GM08714 (cell line): ENCODE results near the gene NAALADL1.
"Not testable (repeated sequence)": the region's sequence is repeated elsewhere in the genome, so short reads cannot be mapped to it uniquely, and the experiment has no call there.

Experiments used
- H3K4me3 ChIP-seq: fragments of 200-500 bp; sonication (Bioruptor generic); 2 replicates; pipeline ENCODE4 v1.5.1; 2014; ENCODE audit warnings: mild to moderate bottlenecking, low read length, inconsistent platforms
- ZNF274 ChIP-seq: IDR thresholded peaks from 2 replicates; pipeline ENCODE4 v1.6.1; 2012; ENCODE audit warnings: mild to moderate bottlenecking, low read depth, low read length

NAALADL1 gene

GRCh38 chr11:65021003-65021402 lies 37.4 kb downstream of the NAALADL1 start:
- TF ChIP-seq ZNF274, result no peak

GRCh38 chr11:65019824-65020223 lies 38.5 kb downstream of the NAALADL1 start:
- H3K4me3 ChIP-seq, result no peak overlapping the region
- no peak for TF ChIP-seq ZNF274

More at GRCh38 chr11:65021003-65021402, 37.4 kb downstream of the NAALADL1 start:
- H3K4me3 ChIP-seq, result no peak overlapping the region

GRCh38 chr11:65017937-65018336 lies 40.4 kb downstream of the NAALADL1 start:
- H3K4me3 ChIP-seq, result no peak overlapping the region
- TF ChIP-seq ZNF274, result no peak

- no peak overlapping the region for H3K4me3 ChIP-seq
- TF ChIP-seq ZNF274, result no peak
These were observed 41.6 kb downstream of the NAALADL1 start for GRCh38 chr11:65016705-65017104.

- H3K4me3 ChIP-seq, result peak overlapping the region; percentile 80
- TF ChIP-seq ZNF274, result no peak
These were observed 43.6 kb downstream of the NAALADL1 start for GRCh38 chr11:65014726-65015227.

- H3K4me3 ChIP-seq, result peak within 1 kb of the TSS; percentile 80
These were observed 44.2 kb downstream of the NAALADL1 start, which contains the start of gene ARL2 for GRCh38 chr11:65013888-65014725. Gene ARL2 (plus strand): TSS chr11:65014160. CDS start chr11:65014208, 48 bp downstream.

GRCh38 chr11:65013130-65013887 lies 45.0 kb downstream of the NAALADL1 start:
- peak overlapping the region; percentile 80 for H3K4me3 ChIP-seq

More at GRCh38 chr11:65013888-65014725, 44.2 kb downstream of the NAALADL1 start, which contains the start of gene ARL2:
- TF ChIP-seq ZNF274, result no peak

GRCh38 chr11:65008873-65009272 lies 49.5 kb downstream of the NAALADL1 start:
- TF ChIP-seq ZNF274, result no peak

More at GRCh38 chr11:65013130-65013887, 45.0 kb downstream of the NAALADL1 start:
- no peak for TF ChIP-seq ZNF274

GRCh38 chr11:65008016-65008415 lies 50.3 kb downstream of the NAALADL1 start:
- TF ChIP-seq ZNF274, result no peak
- H3K4me3 ChIP-seq, result no peak overlapping the region

More at GRCh38 chr11:65008873-65009272, 49.5 kb downstream of the NAALADL1 start:
- no peak overlapping the region for H3K4me3 ChIP-seq

GRCh38 chr11:65003968-65004367 lies 54.4 kb downstream of the NAALADL1 start:
- not testable (repeated sequence) for H3K4me3 ChIP-seq

- H3K4me3 ChIP-seq, result no peak overlapping the region
These were observed 55.1 kb downstream of the NAALADL1 start for GRCh38 chr11:65003282-65003681.

GRCh38 chr11:65002706-65003105 lies 55.6 kb downstream of the NAALADL1 start:
- H3K4me3 ChIP-seq, result no peak overlapping the region
- TF ChIP-seq ZNF274, result no peak

More at GRCh38 chr11:65003282-65003681, 55.1 kb downstream of the NAALADL1 start:
- TF ChIP-seq ZNF274, result no peak

GRCh38 chr11:64999478-64999877 lies 58.9 kb downstream of the NAALADL1 start:
- no peak overlapping the region for H3K4me3 ChIP-seq

GRCh38 chr11:64998690-64999431 lies 59.5 kb downstream of the NAALADL1 start:
- H3K4me3 ChIP-seq, result no peak overlapping the region
- TF ChIP-seq ZNF274, result no peak

More at GRCh38 chr11:64999478-64999877, 58.9 kb downstream of the NAALADL1 start:
- no peak for TF ChIP-seq ZNF274
